RWPE2 (cell line): ENCODE measurements around the gene GFOD2.
A peak's percentile ranks its signal among the peaks of the same experiment; 100 is the strongest.

Source experiments
- ATAC-seq: fragments of 200-7000 bp; cut with Tn5 transposase; 3 replicates; pipeline ENCODE4 v1.9.1; 2021; ENCODE audit warnings: low read depth
- DNase-seq: peaks from one replicate; pipeline ENCODE4 v3.0.0-alpha.2; 2020; ENCODE audit warnings: low spot score
- H3K27ac ChIP-seq: fragments of 450-650 bp; 2 replicates; pipeline ENCODE4 v1.5.1; 2017; ENCODE audit warnings: mild to moderate bottlenecking; ENCODE audit not compliant: poor library complexity, severe bottlenecking
- H3K27me3 ChIP-seq: fragments of 250-450 bp; sonication (Bioruptor Pico); 2 replicates; pipeline ENCODE4 v1.5.1; 2021; ENCODE audit warnings: mild to moderate bottlenecking, moderate library complexity; ENCODE audit not compliant: insufficient read depth, poor library complexity, severe bottlenecking
- H3K36me3 ChIP-seq: fragments of 250-450 bp; sonication (Bioruptor Pico); 2 replicates; pipeline ENCODE4 v1.5.1; 2020; ENCODE audit warnings: low read depth, mild to moderate bottlenecking, moderate library complexity
- H3K4me1 ChIP-seq: fragments of 250-450 bp; sonication (Bioruptor Pico); 2 replicates; pipeline ENCODE4 v1.5.1; 2021; ENCODE audit warnings: mild to moderate bottlenecking, moderate library complexity; ENCODE audit not compliant: insufficient read depth, poor library complexity, severe bottlenecking
- H3K4me3 ChIP-seq: fragments of 250-450 bp; sonication (Bioruptor Pico); 2 replicates; pipeline ENCODE4 v1.5.1; 2021; ENCODE audit warnings: mild to moderate bottlenecking, moderate library complexity; ENCODE audit not compliant: severe bottlenecking
- H3K9me3 ChIP-seq: fragments of 250-450 bp; sonication (Bioruptor Pico); 2 replicates; pipeline ENCODE4 v1.5.1; 2021; ENCODE audit warnings: mild to moderate bottlenecking, moderate library complexity; ENCODE audit not compliant: severe bottlenecking
- TF ChIP-seq, protein P1 (sequence below): fragments of 450-650 bp; IDR thresholded peaks from one replicate; pipeline ENCODE4 v1.5.1; 2017; ENCODE audit warnings: mild to moderate bottlenecking, moderate library complexity; ENCODE audit not compliant: poor library complexity, severe bottlenecking

Gene GFOD2

DNA sequence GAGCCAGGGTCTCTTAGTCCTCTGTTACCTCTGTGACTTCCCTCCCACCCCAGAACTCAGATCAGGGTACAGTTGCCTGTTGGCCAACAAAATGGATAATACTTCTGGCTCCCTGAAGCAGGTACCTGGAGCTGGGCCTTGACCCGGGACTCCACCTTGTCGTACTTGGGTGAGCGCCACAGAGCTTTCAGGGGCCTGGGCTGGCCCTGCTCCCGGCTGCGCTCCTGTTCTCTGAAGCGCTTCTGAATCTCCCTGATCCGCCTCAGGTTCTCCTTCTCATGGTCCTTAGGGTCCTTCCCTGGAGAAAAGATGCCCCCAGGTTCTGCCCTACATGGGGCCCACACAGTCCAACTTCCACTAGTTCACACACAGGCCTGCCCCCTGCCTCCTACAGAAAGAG lies 54.2 kb downstream of the GFOD2 start:
- no peak overlapping the region for H3K27ac ChIP-seq
- H3K4me3 ChIP-seq = no peak overlapping the region
- no peaks in the 10 kb centered on the region for H3K9me3 ChIP-seq
- TF ChIP-seq, protein P1, sequence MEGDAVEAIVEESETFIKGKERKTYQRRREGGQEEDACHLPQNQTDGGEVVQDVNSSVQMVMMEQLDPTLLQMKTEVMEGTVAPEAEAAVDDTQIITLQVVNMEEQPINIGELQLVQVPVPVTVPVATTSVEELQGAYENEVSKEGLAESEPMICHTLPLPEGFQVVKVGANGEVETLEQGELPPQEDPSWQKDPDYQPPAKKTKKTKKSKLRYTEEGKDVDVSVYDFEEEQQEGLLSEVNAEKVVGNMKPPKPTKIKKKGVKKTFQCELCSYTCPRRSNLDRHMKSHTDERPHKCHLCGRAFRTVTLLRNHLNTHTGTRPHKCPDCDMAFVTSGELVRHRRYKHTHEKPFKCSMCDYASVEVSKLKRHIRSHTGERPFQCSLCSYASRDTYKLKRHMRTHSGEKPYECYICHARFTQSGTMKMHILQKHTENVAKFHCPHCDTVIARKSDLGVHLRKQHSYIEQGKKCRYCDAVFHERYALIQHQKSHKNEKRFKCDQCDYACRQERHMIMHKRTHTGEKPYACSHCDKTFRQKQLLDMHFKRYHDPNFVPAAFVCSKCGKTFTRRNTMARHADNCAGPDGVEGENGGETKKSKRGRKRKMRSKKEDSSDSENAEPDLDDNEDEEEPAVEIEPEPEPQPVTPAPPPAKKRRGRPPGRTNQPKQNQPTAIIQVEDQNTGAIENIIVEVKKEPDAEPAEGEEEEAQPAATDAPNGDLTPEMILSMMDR = no peak
- no peak for ATAC-seq
- H3K4me1 ChIP-seq = peaks cover 6% of the 10 kb centered on the region
- DNase-seq = no peak
- no peaks in the 10 kb centered on the region for H3K36me3 ChIP-seq
- H3K27me3 ChIP-seq = no peaks in the 10 kb centered on the region

DNA sequence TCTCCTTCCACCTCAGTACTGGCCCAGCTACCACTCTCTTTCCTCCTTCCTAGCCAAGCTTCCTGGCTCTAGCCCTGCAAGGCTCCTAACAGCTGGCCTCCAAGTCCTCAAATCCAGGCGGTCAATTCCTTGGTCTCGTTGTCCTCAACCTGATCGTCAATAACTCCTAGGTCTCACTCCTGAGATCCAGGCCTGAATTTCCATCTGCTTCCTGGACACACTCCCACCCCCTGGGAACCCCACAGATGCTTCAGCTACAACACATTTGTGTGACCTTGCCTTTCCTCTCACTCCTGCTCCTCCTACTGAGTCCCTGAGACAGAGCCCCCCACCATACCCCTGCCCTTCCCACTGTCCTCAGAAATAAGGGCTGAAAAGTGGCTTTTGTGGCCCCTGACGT lies 54.9 kb downstream of the GFOD2 start:
- peaks cover 6% of the 10 kb centered on the region for H3K4me1 ChIP-seq
- no peak for DNase-seq
- no peak for ATAC-seq
- H3K27ac ChIP-seq = no peak overlapping the region
- H3K9me3 ChIP-seq = no peaks in the 10 kb centered on the region
- no peaks in the 10 kb centered on the region; the same call in 1 of the 2 replicates for H3K36me3 ChIP-seq
- no peaks in the 10 kb centered on the region for H3K27me3 ChIP-seq
- TF ChIP-seq, protein P1 = no peak
- H3K4me3 ChIP-seq = no peak overlapping the region

DNA sequence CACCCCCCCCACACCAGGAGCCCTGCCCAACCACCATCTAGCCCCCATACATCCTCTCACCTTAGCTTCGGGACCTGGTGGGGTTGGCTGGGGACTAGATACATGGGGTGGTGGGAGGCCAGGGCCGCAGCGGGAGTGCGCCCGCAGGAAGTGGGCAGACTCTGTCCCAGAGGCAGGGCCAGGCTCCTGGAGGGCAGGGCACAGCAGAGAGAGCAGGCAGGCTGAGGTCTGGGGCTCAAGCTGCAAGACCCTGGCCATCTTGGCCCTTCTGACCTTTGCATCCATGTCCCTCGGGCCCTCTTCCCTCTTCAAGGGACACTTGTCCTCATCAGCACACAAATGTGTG lies 55.3 kb downstream of the GFOD2 start:
- peaks cover 3% of the 10 kb centered on the region for H3K36me3 ChIP-seq
- no peaks in the 10 kb centered on the region for H3K9me3 ChIP-seq
- H3K27me3 ChIP-seq = no peaks in the 10 kb centered on the region
- DNase-seq (no peak), ATAC-seq (no peak)
- TF ChIP-seq, protein P1 = no peak
- no peak overlapping the region for H3K27ac ChIP-seq
- H3K4me1 ChIP-seq = peaks cover 6% of the 10 kb centered on the region
- no peak overlapping the region for H3K4me3 ChIP-seq

DNA sequence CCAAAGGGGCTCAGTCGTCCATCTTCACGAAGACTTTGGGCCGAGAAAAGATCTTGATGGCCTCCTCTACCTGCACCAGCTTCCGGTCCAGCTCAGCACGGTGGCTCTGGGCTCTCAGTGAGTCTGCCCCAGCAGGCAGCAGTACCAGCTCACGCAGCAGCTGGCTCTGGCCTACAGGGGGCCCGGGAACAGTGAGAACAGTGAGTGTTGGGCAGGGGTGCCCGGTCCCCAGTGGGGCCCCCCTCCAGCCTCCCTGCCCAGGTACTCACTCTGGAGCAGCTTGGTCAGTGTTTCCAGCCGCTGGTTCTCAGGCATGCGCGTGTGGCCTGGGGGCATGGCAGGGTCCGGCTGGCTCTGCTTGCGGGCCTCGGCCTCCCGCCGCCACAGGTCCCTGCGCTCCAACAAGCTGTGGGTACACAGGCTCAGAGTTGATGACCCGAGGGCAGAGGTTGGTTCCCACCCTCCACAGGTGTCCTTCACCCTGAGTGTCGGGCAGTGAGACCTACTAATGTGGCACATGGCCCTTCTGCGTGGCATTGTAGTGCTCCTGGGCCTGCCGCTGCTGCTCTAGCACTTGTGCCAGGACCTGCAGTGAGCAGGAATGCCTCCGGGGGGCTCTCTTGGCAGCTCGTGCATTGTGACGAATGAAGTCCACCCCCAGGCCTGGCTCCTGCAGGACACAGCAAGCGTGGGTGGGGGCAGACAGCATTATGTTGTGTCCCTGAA lies 55.8 kb downstream of the GFOD2 start:
- H3K4me3 ChIP-seq = no peak overlapping the region
- no peak for ATAC-seq
- H3K27ac ChIP-seq = no peak overlapping the region
- no peaks in the 10 kb centered on the region for H3K27me3 ChIP-seq
- TF ChIP-seq, protein P1 = peak; percentile 6
- peaks cover 9% of the 10 kb centered on the region for H3K36me3 ChIP-seq
- no peak for DNase-seq
- peaks cover 6% of the 10 kb centered on the region for H3K4me1 ChIP-seq
- no peaks in the 10 kb centered on the region for H3K9me3 ChIP-seq

DNA sequence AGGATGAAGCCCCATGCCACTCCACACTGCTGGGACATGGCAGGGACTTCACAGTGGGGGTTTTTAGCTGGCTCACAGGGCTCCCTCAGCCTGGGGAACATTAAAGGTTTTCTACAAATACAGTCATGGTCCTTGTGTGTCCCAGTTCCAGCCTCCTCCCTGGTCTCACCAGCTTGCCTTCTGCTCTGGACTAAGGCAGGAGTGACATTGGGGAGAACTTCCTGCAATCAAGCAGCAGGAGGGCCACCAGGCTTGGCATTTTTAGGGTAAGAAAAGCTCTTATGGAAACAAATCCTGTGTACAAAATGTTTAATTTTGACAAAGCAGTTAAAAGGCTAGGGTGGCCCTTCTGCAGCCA lies 56.5 kb downstream of the GFOD2 start:
- Histone ChIP-seq H3K4me1 (peaks cover 5% of the 10 kb centered on the region), H3K9me3 (no peaks in the 10 kb centered on the region)
- no peak for ATAC-seq

More for the DNA sequence above, 56.5 kb downstream of the GFOD2 start:
- TF ChIP-seq, protein P1 = no peak
- Histone ChIP-seq H3K27me3 (no peaks in the 10 kb centered on the region), H3K36me3 (peaks cover 10% of the 10 kb centered on the region), H3K4me3 (no peak overlapping the region), H3K27ac (no peak overlapping the region)
- no peak for DNase-seq
